Measurements from ENCODE around the gene TLE4.

DNA sequence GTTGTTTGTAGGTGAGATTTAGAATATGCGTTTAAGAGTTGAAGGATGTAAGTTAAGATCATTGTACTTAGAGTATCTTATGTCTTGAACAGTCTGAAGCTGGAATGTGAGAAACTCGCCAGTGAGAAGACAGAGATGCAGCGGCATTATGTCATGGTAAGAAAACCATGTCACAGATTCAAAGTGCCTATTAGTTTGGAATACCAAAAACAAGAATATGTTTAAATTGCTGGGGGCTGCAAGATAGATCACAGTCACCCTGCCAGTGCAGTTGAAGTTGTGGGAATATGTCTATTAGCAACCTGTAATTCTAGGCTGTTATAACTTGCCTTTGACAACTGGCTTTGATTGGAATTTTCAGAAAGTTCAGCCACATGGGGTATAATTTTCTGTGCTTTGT lies 3.0 kb downstream of the TLE4 start:
- TF ChIP-seq, protein P1, sequence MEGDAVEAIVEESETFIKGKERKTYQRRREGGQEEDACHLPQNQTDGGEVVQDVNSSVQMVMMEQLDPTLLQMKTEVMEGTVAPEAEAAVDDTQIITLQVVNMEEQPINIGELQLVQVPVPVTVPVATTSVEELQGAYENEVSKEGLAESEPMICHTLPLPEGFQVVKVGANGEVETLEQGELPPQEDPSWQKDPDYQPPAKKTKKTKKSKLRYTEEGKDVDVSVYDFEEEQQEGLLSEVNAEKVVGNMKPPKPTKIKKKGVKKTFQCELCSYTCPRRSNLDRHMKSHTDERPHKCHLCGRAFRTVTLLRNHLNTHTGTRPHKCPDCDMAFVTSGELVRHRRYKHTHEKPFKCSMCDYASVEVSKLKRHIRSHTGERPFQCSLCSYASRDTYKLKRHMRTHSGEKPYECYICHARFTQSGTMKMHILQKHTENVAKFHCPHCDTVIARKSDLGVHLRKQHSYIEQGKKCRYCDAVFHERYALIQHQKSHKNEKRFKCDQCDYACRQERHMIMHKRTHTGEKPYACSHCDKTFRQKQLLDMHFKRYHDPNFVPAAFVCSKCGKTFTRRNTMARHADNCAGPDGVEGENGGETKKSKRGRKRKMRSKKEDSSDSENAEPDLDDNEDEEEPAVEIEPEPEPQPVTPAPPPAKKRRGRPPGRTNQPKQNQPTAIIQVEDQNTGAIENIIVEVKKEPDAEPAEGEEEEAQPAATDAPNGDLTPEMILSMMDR (IDR thresholded peaks at IDR 0.05): no peak
- TF ChIP-seq EZH2 (IDR thresholded peaks at IDR 0.05; ENCODE audit: borderline replicate concordance, insufficient read depth, low read depth, low read length, poor library complexity, severe bottlenecking): no peak

All from B cell (primary cell).